COLO829 (cell line): ENCODE data around the gene PKIB.
"Not testable (repeated sequence)": the region's sequence is repeated elsewhere in the genome, so short reads cannot be mapped to it uniquely, and the experiment has no call there.

Experiments
- DNase-seq: peaks from one replicate; pipeline ENCODE4 v3.0.0; 2012; ENCODE audit warnings: low spot score

PKIB gene

GRCh38 chr6:122609881-122610689, at the start of gene PKIB:
Gene PKIB (plus strand): TSS chr6:122610405. CDS start chr6:122717795, 107,390 bp downstream.
- peak; percentile 45 for DNase-seq

- no peak for DNase-seq
Observed at GRCh38 chr6:122563364-122564052, 46.7 kb upstream of the PKIB start.

GRCh38 chr6:122564230-122564629, 46.0 kb upstream of the PKIB start:
- no peak for DNase-seq

- no peak for DNase-seq
Observed at GRCh38 chr6:122565708-122566107, 44.5 kb upstream of the PKIB start.

- DNase-seq: no peak
Observed at GRCh38 chr6:122567034-122567433, 43.2 kb upstream of the PKIB start.

GRCh38 chr6:122568350-122568749, 41.9 kb upstream of the PKIB start:
- DNase-seq: no peak

GRCh38 chr6:122568797-122569221, 41.4 kb upstream of the PKIB start:
- DNase-seq: no peak

- no peak for DNase-seq
Observed at GRCh38 chr6:122569230-122569771, 40.9 kb upstream of the PKIB start.

GRCh38 chr6:122571888-122572287, 38.3 kb upstream of the PKIB start:
- DNase-seq: no peak

- no peak for DNase-seq
Observed at GRCh38 chr6:122576888-122577287, 33.3 kb upstream of the PKIB start.

- no peak for DNase-seq
Observed at GRCh38 chr6:122578961-122579360, 31.2 kb upstream of the PKIB start.

GRCh38 chr6:122580737-122581136, 29.5 kb upstream of the PKIB start:
- no peak for DNase-seq

GRCh38 chr6:122589115-122589514, 21.1 kb upstream of the PKIB start:
- no peak for DNase-seq

GRCh38 chr6:122598295-122598694, 11.9 kb upstream of the PKIB start:
- DNase-seq: not testable (repeated sequence)

- DNase-seq: peak; percentile 39
Observed at GRCh38 chr6:122604676-122605075, 5.5 kb upstream of the PKIB start.

GRCh38 chr6:122610690-122611455, 668 bp downstream of the PKIB start:
- DNase-seq: no peak

GRCh38 chr6:122612838-122613237, 2.6 kb downstream of the PKIB start:
- no peak for DNase-seq

- no peak for DNase-seq
Observed at GRCh38 chr6:122614303-122614702, 4.1 kb downstream of the PKIB start.

- DNase-seq: no peak
Observed at GRCh38 chr6:122615409-122615808, 5.2 kb downstream of the PKIB start.

GRCh38 chr6:122616877-122617276, 6.7 kb downstream of the PKIB start:
- DNase-seq: no peak

- no peak for DNase-seq
Observed at GRCh38 chr6:122619309-122619708, 9.1 kb downstream of the PKIB start.

- no peak for DNase-seq
Observed at GRCh38 chr6:122620428-122620827, 10.2 kb downstream of the PKIB start.
